Measurements from ENCODE around the gene TOMM40.

DNA sequence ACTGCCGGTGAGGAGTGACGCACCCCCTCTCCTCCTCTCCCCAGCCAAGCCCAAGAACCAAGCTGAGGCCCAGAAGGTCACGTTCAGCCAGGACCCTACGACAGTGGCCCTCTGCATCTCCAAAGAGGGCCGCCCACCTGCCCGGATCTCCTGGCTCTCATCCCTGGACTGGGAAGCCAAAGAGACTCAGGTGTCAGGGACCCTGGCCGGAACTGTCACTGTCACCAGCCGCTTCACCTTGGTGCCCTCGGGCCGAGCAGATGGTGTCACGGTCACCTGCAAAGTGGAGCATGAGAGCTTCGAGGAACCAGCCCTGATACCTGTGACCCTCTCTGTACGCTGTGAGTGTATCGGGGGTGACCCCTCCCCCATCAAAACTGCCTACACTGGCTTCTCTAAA is 19.2 kb upstream of the TOMM40 start:
- TF ChIP-seq EZH2 (IDR thresholded peaks at IDR 0.05; ENCODE audit: insufficient read depth, low read length): no peak
- TF ChIP-seq, protein P1, sequence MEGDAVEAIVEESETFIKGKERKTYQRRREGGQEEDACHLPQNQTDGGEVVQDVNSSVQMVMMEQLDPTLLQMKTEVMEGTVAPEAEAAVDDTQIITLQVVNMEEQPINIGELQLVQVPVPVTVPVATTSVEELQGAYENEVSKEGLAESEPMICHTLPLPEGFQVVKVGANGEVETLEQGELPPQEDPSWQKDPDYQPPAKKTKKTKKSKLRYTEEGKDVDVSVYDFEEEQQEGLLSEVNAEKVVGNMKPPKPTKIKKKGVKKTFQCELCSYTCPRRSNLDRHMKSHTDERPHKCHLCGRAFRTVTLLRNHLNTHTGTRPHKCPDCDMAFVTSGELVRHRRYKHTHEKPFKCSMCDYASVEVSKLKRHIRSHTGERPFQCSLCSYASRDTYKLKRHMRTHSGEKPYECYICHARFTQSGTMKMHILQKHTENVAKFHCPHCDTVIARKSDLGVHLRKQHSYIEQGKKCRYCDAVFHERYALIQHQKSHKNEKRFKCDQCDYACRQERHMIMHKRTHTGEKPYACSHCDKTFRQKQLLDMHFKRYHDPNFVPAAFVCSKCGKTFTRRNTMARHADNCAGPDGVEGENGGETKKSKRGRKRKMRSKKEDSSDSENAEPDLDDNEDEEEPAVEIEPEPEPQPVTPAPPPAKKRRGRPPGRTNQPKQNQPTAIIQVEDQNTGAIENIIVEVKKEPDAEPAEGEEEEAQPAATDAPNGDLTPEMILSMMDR (IDR thresholded peaks at IDR 0.05; ENCODE audit: insufficient read depth, low read depth, low read length): no peak

All from astrocyte (in vitro differentiated cells and primary cell).